ENCODE data around the gene PPM1A. TPM values are rescaled to one million over a fixed set of nuclear protein-coding genes. Genes with fewer than 3 reads are reported as not detected.

The PPM1A gene
- polyA plus RNA-seq, 3 donors: 18.4 to 34.1 (median 21.5) TPM

- Histone ChIP-seq H2AFZ (ENCODE audit: insufficient read depth, low read depth, low read length, poor library complexity, severe bottlenecking) (no peak overlapping the region), H3K4me1 (ENCODE audit: control insufficient read depth in 1 of 2, insufficient read depth in 2 of 2, low read length in 2 of 2) (peaks cover 0 to 9% of the 10 kb centered on the region in 2 donors), H3K9me3 (replicated peaks in 1 of 2; ENCODE audit: control insufficient read depth in 1 of 2, insufficient read depth in 1 of 2, low read length in 2 of 2) (no peaks in the 10 kb centered on the region), H3K27me3 (ENCODE audit: control insufficient read depth in 2 of 2, insufficient read depth in 2 of 2, low read length in 2 of 2) (no peaks in the 10 kb centered on the region), H3K79me2 (ENCODE audit: insufficient read depth, low read length) (peaks cover 95% of the 10 kb centered on the region), H4K20me1 (ENCODE audit: insufficient read depth, low read length) (peaks cover 98% of the 10 kb centered on the region), H3K4me3 (replicated peaks in 1 of 3; ENCODE audit: low read depth in 2 of 3, low read length in 3 of 3) (no peak overlapping the region), H3K4me2 (replicated peaks; ENCODE audit: extremely low read depth, low read length, poor library complexity, severe bottlenecking) (no peak overlapping the region), H3K27ac (ENCODE audit: low read depth in 1 of 2, low read length in 2 of 2) (no peak overlapping the region), H3K9ac (ENCODE audit: insufficient read depth, low read length, poor library complexity, severe bottlenecking) (no peak overlapping the region), H3K36me3 (replicated peaks in 1 of 2; ENCODE audit: control insufficient read depth in 1 of 2, insufficient read depth in 2 of 2, low read length in 2 of 2) (peaks cover 0 to 10% of the 10 kb centered on the region in 2 donors)
- H3K9me3 Mint-ChIP-seq: peaks cover 0 to 10% (median 0%) of the 10 kb centered on the region in 7 donors
- H3K27me3 Mint-ChIP-seq (ENCODE audit: low read depth in 3 of 3): no peaks in the 10 kb centered on the region
- H3K36me3 Mint-ChIP-seq: peaks cover 8 to 24% of the 10 kb centered on the region in 2 donors
- WGBS (ENCODE audit: insufficient coverage): no CpG with 5 or more reads among the region's 4 CpGs
- H3K27ac Mint-ChIP-seq: no peak overlapping the region
- no peak overlapping the region for H3K4me3 Mint-ChIP-seq
- DNase-seq: no peak
- intact Hi-C loops (cut with micrococcal nuclease): no loop called here
- H3K4me1 Mint-ChIP-seq: peaks cover 29% of the 10 kb centered on the region
- TF ChIP-seq, protein P1, sequence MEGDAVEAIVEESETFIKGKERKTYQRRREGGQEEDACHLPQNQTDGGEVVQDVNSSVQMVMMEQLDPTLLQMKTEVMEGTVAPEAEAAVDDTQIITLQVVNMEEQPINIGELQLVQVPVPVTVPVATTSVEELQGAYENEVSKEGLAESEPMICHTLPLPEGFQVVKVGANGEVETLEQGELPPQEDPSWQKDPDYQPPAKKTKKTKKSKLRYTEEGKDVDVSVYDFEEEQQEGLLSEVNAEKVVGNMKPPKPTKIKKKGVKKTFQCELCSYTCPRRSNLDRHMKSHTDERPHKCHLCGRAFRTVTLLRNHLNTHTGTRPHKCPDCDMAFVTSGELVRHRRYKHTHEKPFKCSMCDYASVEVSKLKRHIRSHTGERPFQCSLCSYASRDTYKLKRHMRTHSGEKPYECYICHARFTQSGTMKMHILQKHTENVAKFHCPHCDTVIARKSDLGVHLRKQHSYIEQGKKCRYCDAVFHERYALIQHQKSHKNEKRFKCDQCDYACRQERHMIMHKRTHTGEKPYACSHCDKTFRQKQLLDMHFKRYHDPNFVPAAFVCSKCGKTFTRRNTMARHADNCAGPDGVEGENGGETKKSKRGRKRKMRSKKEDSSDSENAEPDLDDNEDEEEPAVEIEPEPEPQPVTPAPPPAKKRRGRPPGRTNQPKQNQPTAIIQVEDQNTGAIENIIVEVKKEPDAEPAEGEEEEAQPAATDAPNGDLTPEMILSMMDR (IDR thresholded peaks at IDR 0.05): no peak
These were observed 26.9 kb downstream of the PPM1A start for GRCh38 chr14:60275932-60276331.

DNA sequence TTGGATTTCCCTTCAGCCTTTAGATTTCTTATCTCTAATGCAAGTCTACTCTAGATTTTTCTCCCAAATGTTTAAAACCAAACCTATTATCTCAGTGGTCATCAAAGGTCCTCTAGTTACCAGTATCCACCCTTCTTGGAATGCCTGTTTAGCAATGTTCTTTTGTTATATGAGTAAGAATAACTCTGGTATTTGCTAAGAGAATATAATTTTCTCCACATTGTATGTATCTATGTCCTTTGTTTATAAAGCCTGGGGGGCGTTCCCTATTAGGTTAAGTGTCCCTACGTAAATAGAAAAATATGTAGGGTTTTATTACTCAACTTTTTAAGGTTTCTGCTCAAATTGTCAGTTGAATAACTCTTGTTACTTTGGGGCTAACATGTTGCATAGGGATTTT, 27.3 kb downstream of the PPM1A start:
- no peaks in the 10 kb centered on the region for H3K27me3 Mint-ChIP-seq (ENCODE audit: low read depth in 3 of 3)
- H3K27ac Mint-ChIP-seq: no peak overlapping the region
- Histone ChIP-seq H3K4me2 (replicated peaks; ENCODE audit: extremely low read depth, low read length, poor library complexity, severe bottlenecking) (no peak overlapping the region), H3K9me3 (replicated peaks in 1 of 2; ENCODE audit: control insufficient read depth in 1 of 2, insufficient read depth in 1 of 2, low read length in 2 of 2) (no peaks in the 10 kb centered on the region), H2AFZ (ENCODE audit: insufficient read depth, low read depth, low read length, poor library complexity, severe bottlenecking) (no peak overlapping the region), H3K4me3 (replicated peaks in 1 of 3; ENCODE audit: low read depth in 2 of 3, low read length in 3 of 3) (no peak overlapping the region), H3K27ac (ENCODE audit: low read depth in 1 of 2, low read length in 2 of 2) (no peak overlapping the region), H3K27me3 (ENCODE audit: control insufficient read depth in 2 of 2, insufficient read depth in 2 of 2, low read length in 2 of 2) (no peaks in the 10 kb centered on the region), H3K9ac (ENCODE audit: insufficient read depth, low read length, poor library complexity, severe bottlenecking) (no peak overlapping the region), H3K36me3 (replicated peaks in 1 of 2; ENCODE audit: control insufficient read depth in 1 of 2, insufficient read depth in 2 of 2, low read length in 2 of 2) (peaks cover 0 to 10% of the 10 kb centered on the region in 2 donors), H4K20me1 (ENCODE audit: insufficient read depth, low read length) (peaks cover 98% of the 10 kb centered on the region), H3K79me2 (ENCODE audit: insufficient read depth, low read length) (peaks cover 95% of the 10 kb centered on the region), H3K4me1 (ENCODE audit: control insufficient read depth in 1 of 2, insufficient read depth in 2 of 2, low read length in 2 of 2) (peaks cover 0 to 9% of the 10 kb centered on the region in 2 donors)
- WGBS (ENCODE audit: insufficient coverage): no CpG with 5 or more reads among the region's 2 CpGs
- H3K36me3 Mint-ChIP-seq: peaks cover 5 to 20% of the 10 kb centered on the region in 2 donors
- intact Hi-C loops (cut with micrococcal nuclease): no loop called here
- no peak for DNase-seq
- TF ChIP-seq, protein P1 (IDR thresholded peaks at IDR 0.05): no peak
- peaks cover 0 to 10% (median 0%) of the 10 kb centered on the region in 7 donors for H3K9me3 Mint-ChIP-seq
- no peak overlapping the region for H3K4me3 Mint-ChIP-seq
- H3K4me1 Mint-ChIP-seq: peaks cover 29% of the 10 kb centered on the region

All from CD14-positive monocyte (primary cell).